Liver (tissue), 9 donors: ENCODE results near the gene TMEM260. TPM values are rescaled to one million over a fixed set of nuclear protein-coding genes. Genes with fewer than 3 reads are reported as not detected.

Source experiments
- DNase-seq: peaks from one replicate; pipeline ENCODE4 v3.0.0-alpha.2; 2017; ENCODE audit warnings: low spot score
- H3K27ac ChIP-seq, 2 donors: one replicate each; pipeline ENCODE4 v1.7.0; 2013; ENCODE audit warnings: inconsistent platforms in 2 of 2, low read length in 2 of 2, control low read depth in 1 of 2, low read depth in 1 of 2, mild to moderate bottlenecking in 1 of 2
- H3K27me3 ChIP-seq, 4 donors: one replicate each; pipeline versions ENCODE4 v1.6.1 to v1.7.0; 2013; ENCODE audit warnings: low read length in 3 of 4, inconsistent platforms in 1 of 4, mild to moderate bottlenecking in 1 of 4, moderate library complexity in 1 of 4; ENCODE audit not compliant: control insufficient read depth in 4 of 4, insufficient read depth in 4 of 4
- H3K36me3 ChIP-seq, 4 donors: one replicate each; pipeline versions ENCODE4 v1.6.1 to v1.7.0; 2013; ENCODE audit warnings: low read length in 3 of 4, mild to moderate bottlenecking in 3 of 4, low read depth in 1 of 4, moderate library complexity in 1 of 4; ENCODE audit not compliant: control insufficient read depth in 4 of 4, insufficient read depth in 3 of 4
- H3K4me1 ChIP-seq, 4 donors: one replicate each; pipeline versions ENCODE4 v1.6.1 to v1.7.0; 2013; ENCODE audit warnings: low read length in 3 of 4, mild to moderate bottlenecking in 3 of 4, moderate library complexity in 1 of 4; ENCODE audit not compliant: control insufficient read depth in 4 of 4, insufficient read depth in 4 of 4
- H3K4me3 ChIP-seq, 3 donors: one replicate each; pipeline versions ENCODE4 v1.6.1 to v1.7.0; 2013; ENCODE audit warnings: low read length in 3 of 3, control low read depth in 1 of 3, low read depth in 1 of 3, mild to moderate bottlenecking in 1 of 3
- H3K9ac ChIP-seq, 2 donors: one replicate each; pipeline ENCODE4 v1.7.0; 2013; ENCODE audit warnings: low read length in 2 of 2, mild to moderate bottlenecking in 2 of 2, moderate library complexity in 2 of 2, control low read depth in 1 of 2, low read depth in 1 of 2
- H3K9me3 ChIP-seq, 4 donors: one replicate each; pipeline versions ENCODE4 v1.6.1 to v1.7.0; 2013; ENCODE audit warnings: low read length in 3 of 4; ENCODE audit not compliant: control insufficient read depth in 4 of 4
- EGR1 ChIP-seq, 2 donors: IDR thresholded peaks; 2 replicates each; pipeline ENCODE4 v1.6.1; 2016 to 2018; ENCODE audit warnings: antibody characterized with exemption in 2 of 2, low read depth in 2 of 2
- FOXA1 ChIP-seq: IDR thresholded peaks from 2 replicates; pipeline ENCODE4 v1.6.1; 2016; ENCODE audit warnings: antibody characterized with exemption
- FOXA2 ChIP-seq: IDR thresholded peaks from 2 replicates; pipeline ENCODE4 v1.6.1; 2016; ENCODE audit warnings: antibody characterized with exemption
- GABPA ChIP-seq, 2 donors: IDR thresholded peaks in 1 of 2; conservative IDR thresholded peaks in 1 of 2; 2 replicates each; pipeline ENCODE4 v1.6.1; 2016; ENCODE audit warnings: antibody characterized with exemption in 2 of 2, mild to moderate bottlenecking in 1 of 2, moderate library complexity in 1 of 2
- HNF4A ChIP-seq, 2 donors: conservative IDR thresholded peaks; 2 replicates each; pipeline ENCODE4 v1.6.1; 2016; ENCODE audit warnings: antibody characterized with exemption in 2 of 2, mild to moderate bottlenecking in 2 of 2
- HNF4G ChIP-seq: IDR thresholded peaks from 2 replicates; pipeline ENCODE4 v1.6.1; 2016; ENCODE audit warnings: antibody characterized with exemption
- JUND ChIP-seq, 2 donors: IDR thresholded peaks; 2 replicates each; pipeline ENCODE4 v1.6.1; 2016; ENCODE audit warnings: antibody characterized with exemption in 2 of 2
- NR2F2 ChIP-seq: IDR thresholded peaks from 2 replicates; pipeline ENCODE4 v1.6.1; 2016; ENCODE audit warnings: antibody characterized with exemption
- RAD21 ChIP-seq, 2 donors: IDR thresholded peaks; 2 replicates each; pipeline ENCODE4 v1.6.1; 2016; ENCODE audit warnings: antibody characterized with exemption in 2 of 2, mild to moderate bottlenecking in 2 of 2
- RXRA ChIP-seq, 2 donors: IDR thresholded peaks; 2 replicates each; pipeline ENCODE4 v1.6.1; 2017 to 2018; ENCODE audit warnings: antibody characterized with exemption in 2 of 2, mild to moderate bottlenecking in 1 of 2
- SP1 ChIP-seq: IDR thresholded peaks from 2 replicates; pipeline ENCODE4 v1.6.1; 2018; ENCODE audit warnings: antibody characterized with exemption, mild to moderate bottlenecking
- TAF1 ChIP-seq: conservative IDR thresholded peaks from 2 replicates; pipeline ENCODE4 v1.6.1; 2016; ENCODE audit warnings: antibody characterized with exemption, mild to moderate bottlenecking
- YY1 ChIP-seq: IDR thresholded peaks from 2 replicates; pipeline ENCODE4 v1.6.1; 2016; ENCODE audit warnings: antibody characterized with exemption, mild to moderate bottlenecking
- polyA plus RNA-seq, 2 donors: library from polyadenylated mRNA; stranded (reverse) in 1 of 2; unstranded in 1 of 2; fragments of 200-250 nt in 1 of 2; fragments of >200 nt in 1 of 2; fragmentation: Nextera tagmentation in 1 of 2; extraction: Ambion mirVana in 1 of 2; gene quantifications; one replicate each; pipeline versions ENCODE4 v1.2.1 to v1.2.3, GENCODE V29; 2013 to 2015
- total RNA-seq, 2 donors: library from RNA; depleted of rRNA; stranded (reverse); fragments of >200 nt; gene quantifications; one replicate each; pipeline ENCODE4 v1.2.3, GENCODE V29; 2014
- TF ChIP-seq, protein P1 (sequence below): IDR thresholded peaks from 2 replicates; pipeline ENCODE4 v1.6.1; 2016; ENCODE audit warnings: antibody characterized with exemption
- TF ChIP-seq, protein P2 (sequence below): IDR thresholded peaks from 2 replicates; pipeline ENCODE4 v1.6.1; 2016; ENCODE audit warnings: antibody characterized with exemption
- TF ChIP-seq, protein P3 (sequence below): IDR thresholded peaks from 2 replicates; pipeline ENCODE4 v1.6.1; 2016; ENCODE audit warnings: antibody characterized with exemption
- TF ChIP-seq, protein P4 (sequence below): IDR thresholded peaks from 2 replicates; pipeline ENCODE4 v1.6.1; 2016; ENCODE audit warnings: antibody characterized with exemption, mild to moderate bottlenecking
- TF ChIP-seq, protein P5 (sequence below): fragments of 150-350 bp; IDR thresholded peaks from 2 replicates; pipeline ENCODE4 v1.5.1; 2017; ENCODE audit warnings: improper control_type of control experiment, low read depth, low read length; ENCODE audit not compliant: missing input control
- donor health status: healthy.
- donor health status: healthy.
- donor health status: healthy.
- donor health status: healthy.
- donor health status: healthy.

The TMEM260 gene
- total and polyA plus RNA-seq, 4 donors = 4.9 to 11.6 (median 9.0) TPM

DNA sequence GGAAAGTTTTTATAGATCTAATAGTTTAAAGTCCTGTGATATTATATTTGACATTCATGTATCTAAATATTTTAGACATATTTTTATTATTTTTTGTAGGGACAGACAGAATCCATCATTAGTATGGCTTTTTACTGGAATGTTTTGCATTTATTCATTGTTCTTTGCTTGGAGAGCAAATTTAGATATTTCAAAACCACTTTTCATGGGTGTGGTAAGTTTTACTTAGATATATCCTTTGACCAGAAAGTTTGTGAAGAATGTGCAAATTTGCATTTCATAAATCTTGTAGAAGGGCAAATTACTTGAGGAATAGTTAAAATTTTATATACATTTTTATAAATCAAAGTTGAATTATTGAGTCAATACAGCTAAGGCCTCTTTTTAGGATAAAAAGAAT is 37.5 kb downstream of the TMEM260 start:
- TF ChIP-seq GABPA (IDR thresholded peaks at IDR 0.05 in 1 of 2, conservative IDR thresholded peaks at IDR 0.05 in 1 of 2) (no peak), NR2F2 (no peak), EGR1 (IDR thresholded peaks at IDR 0.05; ENCODE audit: low read depth in 2 of 2) (no peak), FOXA2 (no peak), YY1 (no peak), TAF1 (no peak), RAD21 (IDR thresholded peaks at IDR 0.05) (no peak), FOXA1 (no peak), HNF4G (no peak), HNF4A (conservative IDR thresholded peaks at IDR 0.05) (no peak), JUND (IDR thresholded peaks at IDR 0.05) (no peak), RXRA (IDR thresholded peaks at IDR 0.05) (no peak), SP1 (no peak)
- TF ChIP-seq, protein P1, sequence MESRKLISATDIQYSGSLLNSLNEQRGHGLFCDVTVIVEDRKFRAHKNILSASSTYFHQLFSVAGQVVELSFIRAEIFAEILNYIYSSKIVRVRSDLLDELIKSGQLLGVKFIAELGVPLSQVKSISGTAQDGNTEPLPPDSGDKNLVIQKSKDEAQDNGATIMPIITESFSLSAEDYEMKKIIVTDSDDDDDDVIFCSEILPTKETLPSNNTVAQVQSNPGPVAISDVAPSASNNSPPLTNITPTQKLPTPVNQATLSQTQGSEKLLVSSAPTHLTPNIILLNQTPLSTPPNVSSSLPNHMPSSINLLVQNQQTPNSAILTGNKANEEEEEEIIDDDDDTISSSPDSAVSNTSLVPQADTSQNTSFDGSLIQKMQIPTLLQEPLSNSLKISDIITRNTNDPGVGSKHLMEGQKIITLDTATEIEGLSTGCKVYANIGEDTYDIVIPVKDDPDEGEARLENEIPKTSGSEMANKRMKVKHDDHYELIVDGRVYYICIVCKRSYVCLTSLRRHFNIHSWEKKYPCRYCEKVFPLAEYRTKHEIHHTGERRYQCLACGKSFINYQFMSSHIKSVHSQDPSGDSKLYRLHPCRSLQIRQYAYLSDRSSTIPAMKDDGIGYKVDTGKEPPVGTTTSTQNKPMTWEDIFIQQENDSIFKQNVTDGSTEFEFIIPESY = no peak
- TF ChIP-seq, protein P2, sequence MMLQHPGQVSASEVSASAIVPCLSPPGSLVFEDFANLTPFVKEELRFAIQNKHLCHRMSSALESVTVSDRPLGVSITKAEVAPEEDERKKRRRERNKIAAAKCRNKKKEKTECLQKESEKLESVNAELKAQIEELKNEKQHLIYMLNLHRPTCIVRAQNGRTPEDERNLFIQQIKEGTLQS = no peak
- TF ChIP-seq, protein P3, sequence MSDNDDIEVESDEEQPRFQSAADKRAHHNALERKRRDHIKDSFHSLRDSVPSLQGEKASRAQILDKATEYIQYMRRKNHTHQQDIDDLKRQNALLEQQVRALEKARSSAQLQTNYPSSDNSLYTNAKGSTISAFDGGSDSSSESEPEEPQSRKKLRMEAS = no peak
- TF ChIP-seq, protein P4, sequence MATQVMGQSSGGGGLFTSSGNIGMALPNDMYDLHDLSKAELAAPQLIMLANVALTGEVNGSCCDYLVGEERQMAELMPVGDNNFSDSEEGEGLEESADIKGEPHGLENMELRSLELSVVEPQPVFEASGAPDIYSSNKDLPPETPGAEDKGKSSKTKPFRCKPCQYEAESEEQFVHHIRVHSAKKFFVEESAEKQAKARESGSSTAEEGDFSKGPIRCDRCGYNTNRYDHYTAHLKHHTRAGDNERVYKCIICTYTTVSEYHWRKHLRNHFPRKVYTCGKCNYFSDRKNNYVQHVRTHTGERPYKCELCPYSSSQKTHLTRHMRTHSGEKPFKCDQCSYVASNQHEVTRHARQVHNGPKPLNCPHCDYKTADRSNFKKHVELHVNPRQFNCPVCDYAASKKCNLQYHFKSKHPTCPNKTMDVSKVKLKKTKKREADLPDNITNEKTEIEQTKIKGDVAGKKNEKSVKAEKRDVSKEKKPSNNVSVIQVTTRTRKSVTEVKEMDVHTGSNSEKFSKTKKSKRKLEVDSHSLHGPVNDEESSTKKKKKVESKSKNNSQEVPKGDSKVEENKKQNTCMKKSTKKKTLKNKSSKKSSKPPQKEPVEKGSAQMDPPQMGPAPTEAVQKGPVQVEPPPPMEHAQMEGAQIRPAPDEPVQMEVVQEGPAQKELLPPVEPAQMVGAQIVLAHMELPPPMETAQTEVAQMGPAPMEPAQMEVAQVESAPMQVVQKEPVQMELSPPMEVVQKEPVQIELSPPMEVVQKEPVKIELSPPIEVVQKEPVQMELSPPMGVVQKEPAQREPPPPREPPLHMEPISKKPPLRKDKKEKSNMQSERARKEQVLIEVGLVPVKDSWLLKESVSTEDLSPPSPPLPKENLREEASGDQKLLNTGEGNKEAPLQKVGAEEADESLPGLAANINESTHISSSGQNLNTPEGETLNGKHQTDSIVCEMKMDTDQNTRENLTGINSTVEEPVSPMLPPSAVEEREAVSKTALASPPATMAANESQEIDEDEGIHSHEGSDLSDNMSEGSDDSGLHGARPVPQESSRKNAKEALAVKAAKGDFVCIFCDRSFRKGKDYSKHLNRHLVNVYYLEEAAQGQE = no peak
- TF ChIP-seq, protein P5, sequence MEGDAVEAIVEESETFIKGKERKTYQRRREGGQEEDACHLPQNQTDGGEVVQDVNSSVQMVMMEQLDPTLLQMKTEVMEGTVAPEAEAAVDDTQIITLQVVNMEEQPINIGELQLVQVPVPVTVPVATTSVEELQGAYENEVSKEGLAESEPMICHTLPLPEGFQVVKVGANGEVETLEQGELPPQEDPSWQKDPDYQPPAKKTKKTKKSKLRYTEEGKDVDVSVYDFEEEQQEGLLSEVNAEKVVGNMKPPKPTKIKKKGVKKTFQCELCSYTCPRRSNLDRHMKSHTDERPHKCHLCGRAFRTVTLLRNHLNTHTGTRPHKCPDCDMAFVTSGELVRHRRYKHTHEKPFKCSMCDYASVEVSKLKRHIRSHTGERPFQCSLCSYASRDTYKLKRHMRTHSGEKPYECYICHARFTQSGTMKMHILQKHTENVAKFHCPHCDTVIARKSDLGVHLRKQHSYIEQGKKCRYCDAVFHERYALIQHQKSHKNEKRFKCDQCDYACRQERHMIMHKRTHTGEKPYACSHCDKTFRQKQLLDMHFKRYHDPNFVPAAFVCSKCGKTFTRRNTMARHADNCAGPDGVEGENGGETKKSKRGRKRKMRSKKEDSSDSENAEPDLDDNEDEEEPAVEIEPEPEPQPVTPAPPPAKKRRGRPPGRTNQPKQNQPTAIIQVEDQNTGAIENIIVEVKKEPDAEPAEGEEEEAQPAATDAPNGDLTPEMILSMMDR = no peak
- Histone ChIP-seq H3K27ac (no peak overlapping the region), H3K9ac (no peak overlapping the region), H3K4me3 (no peak overlapping the region), H3K27me3 (no peaks in the 10 kb centered on the region), H3K4me1 (no peaks in the 10 kb centered on the region), H3K36me3 (peaks cover 4 to 42% (median 25%) of the 10 kb centered on the region in 4 donors), H3K9me3 (no peaks in the 10 kb centered on the region)
- DNase-seq = no peak
